Gastroesophageal sphincter (tissue), 3 donors: ENCODE results near the gene JSRP1.

Source experiments
- CTCF ChIP-seq, 4 experiments: fragments of 200-600 bp in 2 of 4; fragments of 450-650 bp in 2 of 4; sonication (generic) in 1 of 4; IDR thresholded peaks; one replicate each; pipeline ENCODE4 v1.5.1; 2017 to 2019; ENCODE audit warnings: antibody characterized with exemption in 4 of 4, mild to moderate bottlenecking in 2 of 4, moderate library complexity in 2 of 4
- EP300 ChIP-seq: sonication (generic); formaldehyde crosslinking; IDR thresholded peaks from one replicate; pipeline ENCODE4 v1.6.1; 2017; ENCODE audit warnings: antibody characterized with exemption, mild to moderate bottlenecking
- POLR2A ChIP-seq, 2 donors: fragments of 450-650 bp; IDR thresholded peaks; one replicate each; pipeline ENCODE4 v1.6.1; 2017; ENCODE audit warnings: antibody characterized with exemption in 2 of 2, mild to moderate bottlenecking in 2 of 2, moderate library complexity in 1 of 2
- POLR2AphosphoS5 ChIP-seq: sonication (generic); formaldehyde crosslinking; IDR thresholded peaks from one replicate; pipeline ENCODE4 v1.6.1; 2017; ENCODE audit warnings: antibody characterized with exemption

- TF ChIP-seq CTCF (IDR thresholded peaks at IDR 0.05) (no peak), POLR2AphosphoS5 (no peak), EP300 (no peak), POLR2A (IDR thresholded peaks at IDR 0.05) (no peak)
Observed at GRCh38 chr19:2225415-2226050, 30.7 kb downstream of the JSRP1 start.
